ENCODE measurements around the gene ACBD4.

- TF ChIP-seq, protein P1, sequence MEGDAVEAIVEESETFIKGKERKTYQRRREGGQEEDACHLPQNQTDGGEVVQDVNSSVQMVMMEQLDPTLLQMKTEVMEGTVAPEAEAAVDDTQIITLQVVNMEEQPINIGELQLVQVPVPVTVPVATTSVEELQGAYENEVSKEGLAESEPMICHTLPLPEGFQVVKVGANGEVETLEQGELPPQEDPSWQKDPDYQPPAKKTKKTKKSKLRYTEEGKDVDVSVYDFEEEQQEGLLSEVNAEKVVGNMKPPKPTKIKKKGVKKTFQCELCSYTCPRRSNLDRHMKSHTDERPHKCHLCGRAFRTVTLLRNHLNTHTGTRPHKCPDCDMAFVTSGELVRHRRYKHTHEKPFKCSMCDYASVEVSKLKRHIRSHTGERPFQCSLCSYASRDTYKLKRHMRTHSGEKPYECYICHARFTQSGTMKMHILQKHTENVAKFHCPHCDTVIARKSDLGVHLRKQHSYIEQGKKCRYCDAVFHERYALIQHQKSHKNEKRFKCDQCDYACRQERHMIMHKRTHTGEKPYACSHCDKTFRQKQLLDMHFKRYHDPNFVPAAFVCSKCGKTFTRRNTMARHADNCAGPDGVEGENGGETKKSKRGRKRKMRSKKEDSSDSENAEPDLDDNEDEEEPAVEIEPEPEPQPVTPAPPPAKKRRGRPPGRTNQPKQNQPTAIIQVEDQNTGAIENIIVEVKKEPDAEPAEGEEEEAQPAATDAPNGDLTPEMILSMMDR (IDR thresholded peaks at IDR 0.05; ENCODE audit: low read depth, low read length, missing input control), result no peak
- TF ChIP-seq, protein P2, sequence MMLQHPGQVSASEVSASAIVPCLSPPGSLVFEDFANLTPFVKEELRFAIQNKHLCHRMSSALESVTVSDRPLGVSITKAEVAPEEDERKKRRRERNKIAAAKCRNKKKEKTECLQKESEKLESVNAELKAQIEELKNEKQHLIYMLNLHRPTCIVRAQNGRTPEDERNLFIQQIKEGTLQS (IDR thresholded peaks at IDR 0.05), result no peak
- TF ChIP-seq GABPA (IDR thresholded peaks at IDR 0.05 in 1 of 2, conservative IDR thresholded peaks at IDR 0.05 in 1 of 2) (no peak), HNF4A (conservative IDR thresholded peaks at IDR 0.05) (no peak), YY1 (IDR thresholded peaks at IDR 0.05) (no peak), JUND (IDR thresholded peaks at IDR 0.05) (no peak), FOXA1 (IDR thresholded peaks at IDR 0.05) (no peak), TAF1 (conservative IDR thresholded peaks at IDR 0.05) (no peak), RAD21 (IDR thresholded peaks at IDR 0.05) (no peak), RXRA (IDR thresholded peaks at IDR 0.05) (no peak)
- TF ChIP-seq, protein P3, sequence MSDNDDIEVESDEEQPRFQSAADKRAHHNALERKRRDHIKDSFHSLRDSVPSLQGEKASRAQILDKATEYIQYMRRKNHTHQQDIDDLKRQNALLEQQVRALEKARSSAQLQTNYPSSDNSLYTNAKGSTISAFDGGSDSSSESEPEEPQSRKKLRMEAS (IDR thresholded peaks at IDR 0.05), result no peak
Observed at GRCh38 chr17:45117848-45118646, 17.4 kb upstream of the ACBD4 start.
